Measurements from ENCODE around the gene SSC4D.

SSC4D gene

GRCh38 chr7:76343294-76343930 lies 66.1 kb downstream of the SSC4D start:
- Histone ChIP-seq H3K9me3 (ENCODE audit: control insufficient read depth, low read length) (no peaks in the 10 kb centered on the region), H3K9ac (ENCODE audit: low read length) (no peak overlapping the region), H3K4me1 (ENCODE audit: control insufficient read depth, insufficient read depth, low read length) (peaks cover 19% of the 10 kb centered on the region), H3K36me3 (ENCODE audit: control insufficient read depth, insufficient read depth, low read length) (no peaks in the 10 kb centered on the region), H3K27me3 (ENCODE audit: control insufficient read depth, insufficient read depth, low read length) (no peaks in the 10 kb centered on the region), H3K4me3 (ENCODE audit: low read length) (no peak overlapping the region)

DNA sequence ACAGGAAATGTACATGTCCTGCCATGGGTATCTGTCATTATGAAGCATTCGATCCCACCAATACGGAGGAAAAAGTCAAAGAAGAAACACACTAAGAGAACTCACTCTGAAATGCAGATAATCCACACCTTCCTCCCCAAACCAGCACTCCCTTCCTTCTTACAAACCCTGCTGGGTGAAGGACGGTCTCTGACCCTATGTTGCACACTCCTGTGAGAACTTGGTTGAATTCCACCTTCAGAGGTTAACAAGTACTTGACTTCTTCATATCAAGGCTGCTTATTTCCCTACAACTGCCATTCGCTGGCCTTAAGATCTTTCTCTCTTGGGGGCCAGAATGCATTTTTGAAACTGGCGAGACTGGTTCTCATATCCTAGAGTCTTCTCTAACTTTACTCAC lies 67.3 kb downstream of the SSC4D start:
- H3K27me3 ChIP-seq (ENCODE audit: control insufficient read depth, insufficient read depth, low read length): no peaks in the 10 kb centered on the region
- no peak overlapping the region for H3K9ac ChIP-seq (ENCODE audit: low read length)
- H3K36me3 ChIP-seq (ENCODE audit: control insufficient read depth, insufficient read depth, low read length): no peaks in the 10 kb centered on the region
- H3K9me3 ChIP-seq (ENCODE audit: control insufficient read depth, low read length): no peaks in the 10 kb centered on the region
- H3K4me3 ChIP-seq (ENCODE audit: low read length): no peak overlapping the region
- peaks cover 19% of the 10 kb centered on the region for H3K4me1 ChIP-seq (ENCODE audit: control insufficient read depth, insufficient read depth, low read length)

DNA sequence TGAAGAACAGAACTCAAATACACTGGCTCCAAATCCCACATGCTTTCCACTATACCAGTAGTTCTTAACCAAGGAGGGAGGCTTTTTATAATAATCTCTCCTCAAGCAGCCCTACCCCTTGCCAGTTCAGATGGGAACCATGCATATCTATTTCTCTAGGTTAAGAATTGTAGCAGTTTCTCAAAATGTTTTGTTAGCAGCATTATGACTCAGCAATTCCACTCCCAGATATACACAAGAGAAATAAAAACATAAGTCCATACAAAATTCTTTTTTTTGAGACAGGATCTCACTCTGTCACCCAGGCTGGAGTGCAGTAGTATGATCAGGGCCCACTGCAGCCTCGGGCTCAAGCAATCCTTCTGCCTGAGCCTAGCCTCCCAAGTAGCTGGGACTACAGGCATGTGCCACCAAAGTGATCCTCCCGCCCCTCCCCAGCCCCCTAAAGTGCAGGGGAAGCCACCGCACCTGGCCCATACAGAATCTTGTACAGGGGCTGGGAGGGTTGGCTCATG lies 68.8 kb downstream of the SSC4D start:
- Histone ChIP-seq H3K36me3 (ENCODE audit: control insufficient read depth, insufficient read depth, low read length) (no peaks in the 10 kb centered on the region), H3K4me1 (ENCODE audit: control insufficient read depth, insufficient read depth, low read length) (peaks cover 6% of the 10 kb centered on the region), H3K4me3 (ENCODE audit: low read length) (no peak overlapping the region), H3K9me3 (ENCODE audit: control insufficient read depth, low read length) (no peaks in the 10 kb centered on the region), H3K9ac (ENCODE audit: low read length) (no peak overlapping the region), H3K27me3 (ENCODE audit: control insufficient read depth, insufficient read depth, low read length) (no peaks in the 10 kb centered on the region)

All from mucosa of stomach (tissue), 1 donor.